Activated T-cell treated with anti-CD3 and anti-CD28 coated beads, Interleukin-2, amount 50 U/mL, for 48 hours (primary cell): ENCODE results near the gene CD1C.
"Not testable (repeated sequence)": the region's sequence is repeated elsewhere in the genome, so short reads cannot be mapped to it uniquely, and the experiment has no call there.

ENCODE experiments used
- DNase-seq, 2 experiments: peaks; one replicate each; pipeline ENCODE4 v3.0.0-alpha.2; 2020

CD1C gene

GRCh38 chr1:158289811-158290210, at the start of gene CD1C:
Gene CD1C (plus strand): TSS chr1:158289923. CDS start chr1:158290065, 142 bp downstream.
- no peak for DNase-seq

- no peak for DNase-seq
Measured at GRCh38 chr1:158246650-158247049, 43.1 kb upstream of the CD1C start.

- DNase-seq = peak; percentile 21 to 25
Measured at GRCh38 chr1:158248118-158248517, 41.6 kb upstream of the CD1C start.

GRCh38 chr1:158248771-158249170, 41.0 kb upstream of the CD1C start:
- DNase-seq = no peak

GRCh38 chr1:158249646-158250045, 40.1 kb upstream of the CD1C start:
- no peak for DNase-seq

- no peak for DNase-seq
Measured at GRCh38 chr1:158251163-158251562, 38.6 kb upstream of the CD1C start.

- DNase-seq = no peak
Measured at GRCh38 chr1:158255656-158256055, 34.1 kb upstream of the CD1C start.

GRCh38 chr1:158256747-158257146, 33.0 kb upstream of the CD1C start:
- DNase-seq = not testable (repeated sequence)

GRCh38 chr1:158257888-158258287, 31.8 kb upstream of the CD1C start:
- DNase-seq = no peak

GRCh38 chr1:158259117-158259516, 30.6 kb upstream of the CD1C start:
- no peak for DNase-seq

- DNase-seq = no peak
Measured at GRCh38 chr1:158272681-158273080, 17.0 kb upstream of the CD1C start.

- no peak for DNase-seq
Measured at GRCh38 chr1:158274797-158275196, 14.9 kb upstream of the CD1C start.

- DNase-seq = not testable (repeated sequence)
Measured at GRCh38 chr1:158282421-158282820, 7.3 kb upstream of the CD1C start.

- DNase-seq = no peak
Measured at GRCh38 chr1:158283965-158284364, 5.8 kb upstream of the CD1C start.

- peak; percentile 39 to 42 for DNase-seq
Measured at GRCh38 chr1:158285756-158286241, 3.9 kb upstream of the CD1C start.

- DNase-seq = no peak
Measured at GRCh38 chr1:158286487-158286886, 3.2 kb upstream of the CD1C start.

- no peak for DNase-seq
Measured at GRCh38 chr1:158286941-158287346, 2.8 kb upstream of the CD1C start.

- no peak for DNase-seq
Measured at GRCh38 chr1:158290321-158290844, 660 bp downstream of the CD1C start.

GRCh38 chr1:158295791-158296190, 6.1 kb downstream of the CD1C start:
- no peak for DNase-seq

- no peak for DNase-seq
Measured at GRCh38 chr1:158310623-158311022, 20.9 kb downstream of the CD1C start.

GRCh38 chr1:158311066-158311465, 21.3 kb downstream of the CD1C start:
- no peak for DNase-seq

GRCh38 chr1:158323866-158324265, 34.1 kb downstream of the CD1C start:
- no peak for DNase-seq

- DNase-seq = no peak
Measured at GRCh38 chr1:158324395-158324794, 34.7 kb downstream of the CD1C start.

- DNase-seq = no peak
Measured at GRCh38 chr1:158327481-158327880, 37.8 kb downstream of the CD1C start.

GRCh38 chr1:158328426-158328825, 38.7 kb downstream of the CD1C start:
- DNase-seq = no peak
